ENCODE results near the gene HNRNPM.

HNRNPM gene

DNA sequence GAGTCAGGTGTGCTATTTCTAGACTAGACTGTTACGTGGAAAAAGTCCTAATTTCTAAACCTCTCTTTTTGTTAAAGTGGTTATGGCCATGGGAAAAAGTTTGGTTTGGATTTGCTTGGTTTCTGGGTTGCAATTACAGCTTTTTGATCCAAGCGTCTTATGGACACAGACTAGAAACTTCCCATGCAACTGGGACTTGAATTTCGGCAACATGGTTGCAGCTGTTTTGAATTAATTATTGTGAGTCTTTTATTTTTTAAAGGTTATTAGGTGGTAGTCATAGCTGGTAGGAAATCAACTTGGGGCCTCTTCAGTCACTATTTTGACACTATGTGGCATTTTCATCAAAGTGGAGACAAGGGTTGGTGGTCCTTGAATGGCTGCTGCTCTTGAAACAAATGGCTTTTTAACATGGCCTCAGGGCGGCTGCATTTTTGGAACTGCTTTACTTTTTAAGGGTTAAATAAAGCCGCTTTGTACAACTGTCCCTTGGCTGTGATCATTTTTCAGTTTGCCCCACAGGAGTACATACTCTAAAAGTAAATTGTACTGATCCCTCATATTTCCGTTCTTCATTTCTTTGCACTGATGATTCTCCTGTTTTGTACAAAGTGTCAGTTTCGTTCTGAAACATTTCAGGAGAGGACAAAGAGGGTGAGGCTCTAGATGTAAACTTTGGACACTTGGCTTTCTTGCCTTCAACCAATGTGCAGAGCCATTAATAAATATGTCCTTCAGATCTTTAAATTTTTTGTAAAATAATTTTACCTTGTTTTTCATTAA lies 15.9 kb downstream of the HNRNPM start:
- no peak for DNase-seq (ENCODE audit: low spot score)
- H3K27ac ChIP-seq, result peak overlapping the region; percentile 35 to 79
- H3K4me3 ChIP-seq, result peak overlapping the region; percentile 49
- TF ChIP-seq, protein P1, sequence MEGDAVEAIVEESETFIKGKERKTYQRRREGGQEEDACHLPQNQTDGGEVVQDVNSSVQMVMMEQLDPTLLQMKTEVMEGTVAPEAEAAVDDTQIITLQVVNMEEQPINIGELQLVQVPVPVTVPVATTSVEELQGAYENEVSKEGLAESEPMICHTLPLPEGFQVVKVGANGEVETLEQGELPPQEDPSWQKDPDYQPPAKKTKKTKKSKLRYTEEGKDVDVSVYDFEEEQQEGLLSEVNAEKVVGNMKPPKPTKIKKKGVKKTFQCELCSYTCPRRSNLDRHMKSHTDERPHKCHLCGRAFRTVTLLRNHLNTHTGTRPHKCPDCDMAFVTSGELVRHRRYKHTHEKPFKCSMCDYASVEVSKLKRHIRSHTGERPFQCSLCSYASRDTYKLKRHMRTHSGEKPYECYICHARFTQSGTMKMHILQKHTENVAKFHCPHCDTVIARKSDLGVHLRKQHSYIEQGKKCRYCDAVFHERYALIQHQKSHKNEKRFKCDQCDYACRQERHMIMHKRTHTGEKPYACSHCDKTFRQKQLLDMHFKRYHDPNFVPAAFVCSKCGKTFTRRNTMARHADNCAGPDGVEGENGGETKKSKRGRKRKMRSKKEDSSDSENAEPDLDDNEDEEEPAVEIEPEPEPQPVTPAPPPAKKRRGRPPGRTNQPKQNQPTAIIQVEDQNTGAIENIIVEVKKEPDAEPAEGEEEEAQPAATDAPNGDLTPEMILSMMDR (IDR thresholded peaks at IDR 0.05), result no peak

DNA sequence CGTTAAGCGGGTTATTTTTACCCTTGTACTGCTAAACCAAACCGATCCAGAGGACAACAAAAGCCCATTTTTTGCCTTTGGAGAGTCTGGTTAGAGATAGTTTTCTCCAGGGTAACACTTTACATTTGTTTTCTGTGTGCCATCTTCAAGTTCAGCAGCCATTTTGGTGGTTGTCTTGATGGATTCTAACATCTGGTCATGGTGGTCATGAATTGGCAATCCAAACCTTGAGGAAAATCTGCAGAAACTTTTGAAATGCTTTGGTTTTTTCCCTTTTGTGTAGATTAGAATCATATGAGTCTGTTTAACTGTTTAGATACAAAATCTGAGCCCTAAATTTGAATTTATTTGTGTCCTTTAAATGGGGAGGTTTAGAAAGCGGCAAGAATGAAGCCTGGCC lies 16.6 kb downstream of the HNRNPM start:
- no peak for DNase-seq (ENCODE audit: low spot score)
- TF ChIP-seq, protein P1 (IDR thresholded peaks at IDR 0.05), result no peak
- no peak overlapping the region for H3K27ac ChIP-seq
- H3K4me3 ChIP-seq, result no peak overlapping the region

DNA sequence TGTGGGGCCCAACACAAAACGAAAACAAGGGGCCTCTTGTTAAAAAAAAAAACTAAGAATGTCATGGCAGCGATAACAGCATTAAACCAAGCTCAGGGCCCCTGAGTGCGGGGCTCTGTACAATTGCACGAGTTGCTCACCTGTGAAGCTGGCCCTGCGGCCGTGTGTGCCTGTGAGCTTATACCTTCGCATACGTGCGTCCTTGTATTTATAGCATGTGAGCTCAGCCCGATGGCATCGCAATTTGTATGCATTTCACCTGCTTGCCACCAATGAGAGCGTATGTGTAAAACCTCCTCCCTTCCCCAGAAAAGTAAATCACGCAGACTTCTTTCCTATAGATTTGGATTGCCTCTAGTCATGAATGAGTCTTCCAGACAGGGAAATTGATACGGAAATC lies 17.1 kb downstream of the HNRNPM start:
- H3K4me3 ChIP-seq, result no peak overlapping the region
- H3K27ac ChIP-seq, result no peak overlapping the region
- TF ChIP-seq, protein P1 (IDR thresholded peaks at IDR 0.05), result no peak
- DNase-seq (ENCODE audit: low spot score), result no peak

DNA sequence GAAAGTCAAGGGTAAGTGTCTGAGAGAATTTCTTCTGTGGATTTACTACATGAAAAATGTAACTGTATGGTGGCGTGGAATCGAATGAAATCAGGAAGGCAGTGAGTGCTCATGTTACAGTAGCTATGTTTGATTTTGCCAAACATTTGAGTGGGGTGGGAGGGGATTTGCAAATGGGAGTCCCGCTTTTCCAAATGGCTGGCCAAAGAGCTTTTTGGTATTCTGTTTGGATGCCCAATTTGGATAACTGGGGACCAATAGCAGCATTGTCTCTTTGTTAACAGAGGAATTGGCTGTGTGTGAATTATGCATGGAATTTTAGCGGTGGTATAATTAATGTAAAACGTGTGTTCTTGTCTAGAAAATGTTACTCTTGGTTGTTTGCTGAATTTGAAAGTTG lies 17.8 kb downstream of the HNRNPM start:
- TF ChIP-seq, protein P1 (IDR thresholded peaks at IDR 0.05), result no peak
- Histone ChIP-seq H3K4me3 (no peak overlapping the region), H3K27ac (no peak overlapping the region)
- DNase-seq (ENCODE audit: low spot score), result no peak

DNA sequence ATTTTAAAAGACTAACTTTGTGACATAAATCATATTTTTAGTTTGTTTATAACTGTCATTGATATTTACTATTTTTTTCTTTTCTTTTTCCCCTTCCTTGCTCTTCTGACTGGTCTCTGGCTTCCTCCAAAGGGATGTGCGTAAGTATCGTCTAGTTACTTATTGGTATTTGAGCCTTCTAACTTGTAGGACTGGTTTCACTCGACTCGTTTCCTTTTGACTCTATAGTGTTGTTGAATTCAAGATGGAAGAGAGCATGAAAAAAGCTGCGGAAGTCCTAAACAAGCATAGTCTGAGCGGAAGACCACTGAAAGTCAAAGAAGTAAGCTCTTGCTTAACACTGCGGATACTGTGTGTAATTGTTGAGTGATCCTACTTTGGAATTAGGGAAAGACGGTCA lies 18.6 kb downstream of the HNRNPM start:
- TF ChIP-seq, protein P1 (IDR thresholded peaks at IDR 0.05), result no peak
- Histone ChIP-seq H3K4me3 (no peak overlapping the region), H3K27ac (no peak overlapping the region)
- no peak for DNase-seq (ENCODE audit: low spot score)

DNA sequence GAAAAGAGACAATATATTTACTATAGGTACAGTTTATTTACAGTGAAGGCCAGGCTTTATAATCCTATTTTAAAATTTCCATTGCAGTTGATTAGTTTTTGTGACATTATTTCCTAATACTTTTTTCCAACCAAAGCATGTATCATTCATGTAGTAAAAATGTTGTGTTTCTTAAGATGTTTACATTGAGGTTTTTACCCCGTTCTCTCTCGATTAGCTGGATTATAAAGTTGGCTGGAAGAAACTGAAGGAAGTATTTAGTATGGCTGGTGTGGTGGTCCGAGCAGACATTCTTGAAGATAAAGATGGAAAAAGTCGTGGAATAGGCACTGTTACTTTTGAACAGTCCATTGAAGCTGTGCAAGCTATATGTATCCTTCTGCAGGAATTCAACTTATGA lies 21.2 kb downstream of the HNRNPM start:
- H3K27ac ChIP-seq, result no peak overlapping the region
- DNase-seq (ENCODE audit: low spot score), result no peak
- H3K4me3 ChIP-seq, result no peak overlapping the region
- TF ChIP-seq, protein P1 (IDR thresholded peaks at IDR 0.05), result no peak

DNA sequence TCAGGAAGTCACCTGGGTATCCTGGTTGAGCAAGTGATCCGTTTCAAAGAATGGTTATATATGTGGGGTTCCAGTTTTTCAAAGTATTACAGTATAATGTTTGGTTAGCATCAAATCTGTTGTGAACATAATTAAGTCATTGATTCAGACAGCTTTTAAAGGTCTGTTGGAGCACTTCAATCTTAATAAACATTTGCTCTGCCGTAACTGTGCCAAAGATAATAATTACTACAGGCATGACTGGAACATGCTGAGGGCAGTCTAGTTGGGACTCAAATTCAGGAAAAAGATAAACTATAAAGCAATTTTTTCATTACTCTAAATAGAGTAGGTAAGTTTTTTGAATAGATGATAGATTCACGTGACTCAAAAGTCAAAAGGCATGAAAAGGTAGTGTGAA lies 23.3 kb downstream of the HNRNPM start:
- H3K27ac ChIP-seq, result no peak overlapping the region
- DNase-seq (ENCODE audit: low spot score), result no peak
- no peak overlapping the region for H3K4me3 ChIP-seq
- TF ChIP-seq, protein P1 (IDR thresholded peaks at IDR 0.05), result no peak

All from coronary artery (tissue), 2 donors.